Cerebellar cortex (tissue), 1 donor: ENCODE results near the gene TBC1D1.
A peak's percentile ranks its signal among the peaks of the same experiment; 100 is the strongest.

Experiments used
- DNase-seq: peaks from one replicate; pipeline ENCODE4 v3.0.0-alpha.2; 2015; ENCODE audit warnings: low spot score

The TBC1D1 gene

GRCh38 chr4:37890801-37891259 is at the start of gene TBC1D1:
TSS of gene TBC1D1 (plus strand) at chr4:37891084. CDS start at chr4:37902096, 11,012 bp downstream.
- peak; percentile 44 for DNase-seq

- DNase-seq = no peak
Measured at GRCh38 chr4:37844204-37844603, 46.7 kb upstream of the TBC1D1 start.

GRCh38 chr4:37845201-37845600 is 45.7 kb upstream of the TBC1D1 start:
- DNase-seq = no peak

GRCh38 chr4:37847311-37847884 is 43.5 kb upstream of the TBC1D1 start:
- no peak for DNase-seq

GRCh38 chr4:37852376-37852775 is 38.5 kb upstream of the TBC1D1 start:
- DNase-seq = no peak

- no peak for DNase-seq
Measured at GRCh38 chr4:37858112-37858511, 32.8 kb upstream of the TBC1D1 start.

- DNase-seq = no peak
Measured at GRCh38 chr4:37858872-37859271, 32.0 kb upstream of the TBC1D1 start.

GRCh38 chr4:37860266-37860665 is 30.6 kb upstream of the TBC1D1 start:
- no peak for DNase-seq

- DNase-seq = no peak
Measured at GRCh38 chr4:37862961-37863360, 27.9 kb upstream of the TBC1D1 start.

GRCh38 chr4:37864786-37865185 is 26.1 kb upstream of the TBC1D1 start:
- DNase-seq = no peak

GRCh38 chr4:37865450-37865849 is 25.4 kb upstream of the TBC1D1 start:
- DNase-seq = no peak

- DNase-seq = no peak
Measured at GRCh38 chr4:37867102-37867501, 23.8 kb upstream of the TBC1D1 start.

- DNase-seq = no peak
Measured at GRCh38 chr4:37868238-37868637, 22.6 kb upstream of the TBC1D1 start.

- DNase-seq = no peak
Measured at GRCh38 chr4:37872310-37872988, 18.4 kb upstream of the TBC1D1 start.

- no peak for DNase-seq
Measured at GRCh38 chr4:37873386-37873785, 17.5 kb upstream of the TBC1D1 start.

GRCh38 chr4:37876156-37876555 is 14.7 kb upstream of the TBC1D1 start:
- no peak for DNase-seq

GRCh38 chr4:37879365-37879764 is 11.5 kb upstream of the TBC1D1 start:
- no peak for DNase-seq

- DNase-seq = no peak
Measured at GRCh38 chr4:37881811-37882210, 9.1 kb upstream of the TBC1D1 start.

GRCh38 chr4:37882665-37883296 is 8.1 kb upstream of the TBC1D1 start:
- DNase-seq = no peak

GRCh38 chr4:37884855-37885487 is 5.9 kb upstream of the TBC1D1 start:
- no peak for DNase-seq

GRCh38 chr4:37885496-37885895 is 5.4 kb upstream of the TBC1D1 start:
- DNase-seq = no peak

- DNase-seq = peak; percentile 73
Measured at GRCh38 chr4:37889849-37890800, 759 bp upstream of the TBC1D1 start.
